Naive B cell (primary cell): ENCODE data around the gene PRKCB. TPM values are rescaled to one million over a fixed set of nuclear protein-coding genes. Genes with fewer than 3 reads are reported as not detected.

Experiments
- ATAC-seq, 2 donors: fragments of 150-1000 bp; cut with Tn5 transposase; 2 replicates each; pipeline ENCODE4 v1.10.0; 2021; ENCODE audit warnings: low read depth in 2 of 2, mild to moderate bottlenecking in 2 of 2, moderate library complexity in 2 of 2
- DNase-seq: peaks from one replicate; pipeline ENCODE4 v3.0.0; 2022
- H3K27ac Mint-ChIP-seq, 6 donors: one replicate each; pipeline ENCODE4 v1.8.0; 2020 to 2022; ENCODE audit warnings: mild to moderate bottlenecking in 6 of 6, mixed read lengths in 6 of 6, moderate library complexity in 5 of 6, inconsistent platforms in 2 of 6
- H3K27me3 Mint-ChIP-seq, 3 donors: one replicate each; pipeline ENCODE4 v1.8.0; 2021 to 2022; ENCODE audit warnings: mixed read lengths in 3 of 3, mild to moderate bottlenecking in 1 of 3
- H3K36me3 Mint-ChIP-seq, 2 donors: one replicate each; pipeline ENCODE4 v1.8.0; 2020 to 2022; ENCODE audit warnings: mixed read lengths in 2 of 2, inconsistent platforms in 1 of 2, mild to moderate bottlenecking in 1 of 2
- H3K4me1 Mint-ChIP-seq, 3 donors: one replicate each; pipeline ENCODE4 v1.8.0; 2020 to 2022; ENCODE audit warnings: mixed read lengths in 3 of 3, inconsistent platforms in 1 of 3, mild to moderate bottlenecking in 1 of 3, moderate library complexity in 1 of 3
- H3K4me3 Mint-ChIP-seq, 8 donors: one replicate each; pipeline ENCODE4 v1.8.0; 2020 to 2022; ENCODE audit warnings: mild to moderate bottlenecking in 8 of 8, mixed read lengths in 8 of 8, moderate library complexity in 8 of 8, inconsistent platforms in 2 of 8
- H3K9me3 Mint-ChIP-seq, 7 donors: one replicate each; pipeline ENCODE4 v1.8.0; 2020 to 2022; ENCODE audit warnings: mixed read lengths in 7 of 7, mild to moderate bottlenecking in 5 of 7, inconsistent platforms in 2 of 7, moderate library complexity in 1 of 7
- polyA plus RNA-seq, 6 donors: library from polyadenylated mRNA; unstranded; fragments of 300-500 nt; fragmentation: Illumina TruSeq; gene quantifications; one replicate each; pipeline ENCODE4 v1.2.3, GENCODE V29; 2021; ENCODE audit warnings: low read depth in 6 of 6

PRKCB gene
- polyA plus RNA-seq, 6 donors from 2014 or later = 213 to 344 (median 285) TPM

DNA sequence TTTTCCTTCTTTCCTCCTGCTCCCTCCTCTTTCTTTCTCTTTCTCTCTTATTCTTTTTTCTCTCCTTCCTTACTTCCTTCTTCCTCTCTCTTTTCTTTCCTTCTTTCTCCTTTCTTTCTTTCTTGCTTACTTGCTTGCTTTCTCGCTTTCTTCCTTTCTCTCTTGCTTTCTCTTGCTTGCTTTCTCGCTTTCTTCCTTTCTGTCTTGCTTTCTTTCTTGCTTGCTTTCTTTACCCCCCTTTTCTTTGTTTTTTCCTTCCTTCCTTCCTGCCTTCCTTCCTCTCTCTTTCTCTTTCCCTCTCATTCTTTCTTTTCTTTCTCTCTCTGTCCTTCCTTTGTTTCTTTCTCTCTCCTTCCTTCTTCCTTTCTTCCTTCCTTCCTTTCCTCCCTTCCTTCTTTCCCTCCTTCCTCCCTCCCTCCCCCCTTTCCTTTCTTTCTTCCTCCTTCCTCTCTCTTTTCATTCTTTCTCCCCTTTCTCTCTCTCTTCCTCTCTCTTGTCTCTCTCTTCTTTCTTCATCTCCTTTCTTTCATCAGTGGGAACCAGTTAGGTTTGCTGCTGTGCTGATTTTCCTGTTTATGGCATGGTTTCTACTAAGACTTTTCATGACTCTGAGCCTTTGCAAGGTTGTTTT lies 277.4 kb downstream of the PRKCB start:
- Mint-ChIP-seq H3K27ac (peak overlapping the region in 4 of 6 donors; percentile 40 to 83 (median 67)), H3K36me3 (peaks cover 24 to 28% of the 10 kb centered on the region in 2 donors), H3K4me1 (peaks cover 7 to 14% (median 10%) of the 10 kb centered on the region in 3 donors), H3K4me3 (peak overlapping the region in 1 of 8 donors; percentile 9), H3K9me3 (peaks cover 0 to 4% (median 0%) of the 10 kb centered on the region in 7 donors), H3K27me3 (no peaks in the 10 kb centered on the region)
- ATAC-seq (no peak), DNase-seq (no peak)

DNA sequence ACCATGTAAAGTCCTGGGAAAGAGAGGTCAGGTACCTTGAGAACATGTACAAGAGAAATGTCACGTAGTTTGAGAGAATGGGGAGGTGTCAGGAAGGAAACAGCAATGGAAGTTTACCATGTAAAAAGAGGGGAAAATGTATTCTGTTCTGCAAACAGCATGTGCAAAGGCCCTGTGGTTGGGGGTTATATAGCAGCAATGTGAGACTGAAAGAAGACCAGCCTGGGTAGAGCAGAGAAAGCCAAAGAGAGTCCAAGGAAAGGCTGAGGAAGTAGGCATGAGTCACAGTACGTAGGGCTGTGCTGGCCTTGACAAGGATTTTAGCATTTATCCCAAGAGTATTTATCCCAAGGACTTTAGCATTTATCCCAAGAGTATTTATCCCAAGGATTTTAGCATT lies 279.1 kb downstream of the PRKCB start:
- Mint-ChIP-seq H3K9me3 (peaks cover 0 to 4% (median 0%) of the 10 kb centered on the region in 7 donors), H3K36me3 (peaks cover 26 to 32% of the 10 kb centered on the region in 2 donors), H3K4me3 (no peak overlapping the region), H3K4me1 (peaks cover 8 to 14% (median 12%) of the 10 kb centered on the region in 3 donors), H3K27ac (peak overlapping the region in 1 of 6 donors; percentile 49), H3K27me3 (no peaks in the 10 kb centered on the region)
- no peak for ATAC-seq
- DNase-seq = no peak

DNA sequence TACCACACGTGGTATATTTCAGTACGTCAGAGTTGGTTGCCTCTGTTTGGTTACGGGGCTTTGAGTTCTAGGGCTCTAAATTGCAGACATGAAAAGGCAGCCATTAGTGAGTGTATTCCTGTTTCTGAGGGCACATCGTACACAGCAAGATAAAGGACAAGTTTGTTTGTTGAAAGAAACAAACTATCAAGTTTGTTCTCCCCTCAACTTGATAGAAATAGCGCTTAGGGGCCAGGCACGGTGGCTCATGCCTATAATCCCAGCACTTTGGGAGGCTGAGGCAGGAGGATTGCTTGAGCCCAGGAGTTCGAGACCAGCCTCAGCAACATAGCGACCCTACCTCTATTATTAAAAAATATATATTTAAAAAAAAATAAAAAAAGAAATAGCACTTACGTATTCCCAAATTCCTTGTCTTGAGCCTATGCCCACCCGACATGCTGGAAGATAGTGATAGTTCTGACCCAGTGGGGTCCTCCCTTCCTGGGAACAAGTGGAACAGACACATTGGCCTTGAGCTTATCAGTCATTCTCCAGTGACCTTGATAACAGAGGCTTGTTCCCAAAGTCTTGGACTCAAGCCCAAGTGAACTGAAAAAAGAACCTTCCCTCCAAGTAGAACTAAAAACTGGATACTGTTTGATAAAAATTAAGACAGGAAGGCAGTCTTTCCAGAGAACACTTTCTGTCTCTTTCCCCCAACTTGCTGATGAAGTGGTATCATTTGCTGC lies 280.4 kb downstream of the PRKCB start:
- Mint-ChIP-seq H3K4me3 (no peak overlapping the region), H3K9me3 (peaks cover 0 to 4% (median 0%) of the 10 kb centered on the region in 7 donors), H3K36me3 (peaks cover 40 to 44% of the 10 kb centered on the region in 2 donors), H3K27ac (peak overlapping the region in 2 of 6 donors; percentile 44 to 81), H3K4me1 (peaks cover 13 to 18% (median 14%) of the 10 kb centered on the region in 3 donors), H3K27me3 (no peaks in the 10 kb centered on the region)
- no peak for ATAC-seq
- no peak for DNase-seq

DNA sequence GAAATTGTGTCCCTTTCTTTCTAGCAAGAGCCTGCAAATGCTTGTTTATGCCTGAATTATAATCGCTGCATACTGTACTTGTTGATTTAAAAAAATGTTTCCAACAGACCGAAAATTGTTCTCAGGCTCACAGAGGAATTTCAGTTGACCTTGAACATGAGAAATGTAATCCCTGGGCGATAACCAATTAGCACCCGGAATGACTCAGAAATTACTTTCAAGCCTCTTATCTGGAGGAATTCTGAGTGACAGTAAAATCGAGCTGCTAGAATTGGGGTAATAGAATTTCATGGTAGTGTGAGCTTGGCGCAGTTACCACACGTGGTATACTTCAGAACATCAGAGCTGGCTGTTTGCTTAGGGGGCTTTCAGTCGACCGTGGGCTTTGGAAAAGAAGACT lies 281.2 kb downstream of the PRKCB start:
- H3K9me3 Mint-ChIP-seq = peaks cover 0 to 5% (median 0%) of the 10 kb centered on the region in 7 donors
- no peak for DNase-seq
- H3K27me3 Mint-ChIP-seq = no peaks in the 10 kb centered on the region
- peaks cover 44 to 50% of the 10 kb centered on the region in 2 donors for H3K36me3 Mint-ChIP-seq
- H3K4me3 Mint-ChIP-seq = no peak overlapping the region
- H3K4me1 Mint-ChIP-seq = peaks cover 13 to 21% (median 18%) of the 10 kb centered on the region in 3 donors
- no peak overlapping the region for H3K27ac Mint-ChIP-seq
- no peak for ATAC-seq

DNA sequence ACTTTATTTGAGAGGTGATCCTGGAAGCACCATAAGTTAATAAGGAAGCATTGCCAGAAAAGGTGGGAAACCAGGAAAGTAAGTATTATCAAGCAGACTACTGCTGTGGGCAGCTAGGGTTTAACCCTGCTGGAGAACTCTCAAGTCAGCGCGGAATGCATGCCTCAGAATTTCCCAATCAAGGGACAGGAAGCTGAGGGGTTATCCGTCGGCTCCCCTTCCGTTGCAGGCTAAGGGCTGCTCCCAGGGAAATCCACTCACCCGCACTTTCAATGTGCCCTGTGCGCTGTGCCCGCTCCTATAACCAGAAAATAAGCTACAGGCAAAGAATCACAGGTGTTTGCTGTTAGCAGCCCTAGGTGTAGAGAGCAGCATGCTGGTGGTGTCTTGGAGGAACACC lies 281.9 kb downstream of the PRKCB start:
- H3K4me3 Mint-ChIP-seq = no peak overlapping the region
- H3K27ac Mint-ChIP-seq = no peak overlapping the region
- peaks cover 0 to 5% (median 0%) of the 10 kb centered on the region in 7 donors for H3K9me3 Mint-ChIP-seq
- H3K4me1 Mint-ChIP-seq = peaks cover 13 to 23% (median 19%) of the 10 kb centered on the region in 3 donors
- H3K27me3 Mint-ChIP-seq = no peaks in the 10 kb centered on the region
- peaks cover 44 to 53% of the 10 kb centered on the region in 2 donors for H3K36me3 Mint-ChIP-seq
- ATAC-seq (no peak), DNase-seq (no peak)

DNA sequence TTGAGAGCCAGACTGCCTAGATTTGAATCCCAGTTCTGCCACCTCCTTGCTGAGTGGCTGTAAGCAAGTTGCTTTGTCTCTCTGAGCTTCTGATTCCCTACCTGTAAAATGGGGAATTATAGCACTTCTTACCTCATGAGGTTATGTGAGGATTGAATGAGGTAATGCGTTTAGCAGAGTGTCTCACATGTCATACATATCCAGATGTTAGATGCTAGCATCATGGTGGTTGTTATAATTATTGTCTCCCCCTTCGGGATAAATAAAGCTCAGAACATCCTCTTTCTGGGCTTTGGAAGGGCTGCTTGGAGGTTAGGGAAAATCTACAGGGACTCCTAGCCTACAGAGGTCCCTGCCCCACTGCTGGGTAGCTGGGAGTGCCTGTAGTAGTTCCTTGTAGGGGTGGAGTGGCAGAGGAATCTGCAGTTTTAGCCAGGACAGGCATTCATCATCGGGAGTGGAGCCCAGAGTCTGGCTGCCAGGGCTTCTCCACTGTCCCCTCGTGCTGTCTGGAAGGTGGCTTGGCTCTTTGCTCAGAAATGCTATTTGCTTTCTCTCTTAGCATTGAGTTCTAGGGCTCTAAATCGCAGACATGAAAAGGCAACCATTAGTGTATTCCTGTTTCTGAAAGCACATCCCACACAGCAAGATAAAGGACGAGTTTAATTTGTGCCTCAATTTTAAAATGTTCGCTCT lies 282.5 kb downstream of the PRKCB start:
- Mint-ChIP-seq H3K4me3 (no peak overlapping the region), H3K4me1 (peaks cover 11 to 19% (median 18%) of the 10 kb centered on the region in 3 donors), H3K27ac (peak overlapping the region in 2 of 6 donors; percentile 66 to 83), H3K36me3 (peaks cover 44 to 53% of the 10 kb centered on the region in 2 donors), H3K27me3 (no peaks in the 10 kb centered on the region), H3K9me3 (peaks cover 0 to 5% (median 0%) of the 10 kb centered on the region in 7 donors)
- ATAC-seq (no peak), DNase-seq (no peak)

DNA sequence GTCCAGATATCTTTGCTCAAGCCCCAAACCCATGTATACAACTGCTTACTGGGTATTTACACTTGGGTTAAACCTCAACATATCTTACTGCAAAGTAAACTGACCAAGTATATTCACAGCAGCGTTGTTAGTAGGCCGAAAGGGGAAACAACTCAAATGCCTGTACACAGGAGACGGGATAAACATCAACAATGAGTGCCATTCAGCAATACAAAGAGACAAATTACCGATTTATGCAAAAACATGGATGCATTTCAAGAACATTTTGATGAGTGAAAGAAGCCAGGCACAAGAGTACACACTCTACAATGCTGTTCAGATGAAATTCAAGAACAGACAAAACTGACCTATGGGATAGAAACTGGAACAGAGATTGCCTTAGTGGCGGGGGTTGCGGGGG lies 284.0 kb downstream of the PRKCB start:
- Mint-ChIP-seq H3K4me3 (no peak overlapping the region), H3K9me3 (peaks cover 0 to 4% (median 0%) of the 10 kb centered on the region in 7 donors), H3K27me3 (no peaks in the 10 kb centered on the region), H3K4me1 (peaks cover 5 to 16% (median 13%) of the 10 kb centered on the region in 3 donors), H3K27ac (peak overlapping the region in 4 of 6 donors; percentile 17 to 76 (median 66)), H3K36me3 (peaks cover 48 to 53% of the 10 kb centered on the region in 2 donors)
- DNase-seq = no peak
- ATAC-seq = no peak

DNA sequence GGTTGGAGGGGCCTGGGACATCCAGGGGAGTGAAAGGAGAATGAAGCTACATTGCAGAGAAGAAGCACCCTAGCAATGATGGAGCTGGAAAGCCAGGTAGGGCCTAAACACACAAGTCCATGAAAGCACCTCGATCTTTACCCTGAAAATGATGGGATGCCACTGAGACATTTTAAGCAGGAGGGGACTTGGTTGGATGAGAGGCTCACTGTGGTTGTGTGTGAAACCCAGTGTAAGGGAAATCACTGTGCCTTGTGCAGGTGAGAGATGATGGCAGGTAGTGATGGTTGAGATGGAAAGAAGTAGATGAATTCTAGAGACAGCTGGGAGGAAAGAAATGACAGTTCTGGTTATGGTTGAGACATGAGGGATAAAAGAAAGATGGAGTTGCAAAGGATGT lies 287.5 kb downstream of the PRKCB start:
- H3K4me3 Mint-ChIP-seq = peak overlapping the region in 1 of 8 donors; percentile 37
- peak overlapping the region in 5 of 6 donors; percentile 15 to 89 (median 74) for H3K27ac Mint-ChIP-seq
- DNase-seq = no peak
- H3K9me3 Mint-ChIP-seq = peaks cover 0 to 1% (median 0%) of the 10 kb centered on the region in 7 donors
- peaks cover 62 to 63% of the 10 kb centered on the region in 2 donors for H3K36me3 Mint-ChIP-seq
- peaks cover 5 to 20% (median 12%) of the 10 kb centered on the region in 3 donors for H3K4me1 Mint-ChIP-seq
- no peak for ATAC-seq
- no peaks in the 10 kb centered on the region for H3K27me3 Mint-ChIP-seq

DNA sequence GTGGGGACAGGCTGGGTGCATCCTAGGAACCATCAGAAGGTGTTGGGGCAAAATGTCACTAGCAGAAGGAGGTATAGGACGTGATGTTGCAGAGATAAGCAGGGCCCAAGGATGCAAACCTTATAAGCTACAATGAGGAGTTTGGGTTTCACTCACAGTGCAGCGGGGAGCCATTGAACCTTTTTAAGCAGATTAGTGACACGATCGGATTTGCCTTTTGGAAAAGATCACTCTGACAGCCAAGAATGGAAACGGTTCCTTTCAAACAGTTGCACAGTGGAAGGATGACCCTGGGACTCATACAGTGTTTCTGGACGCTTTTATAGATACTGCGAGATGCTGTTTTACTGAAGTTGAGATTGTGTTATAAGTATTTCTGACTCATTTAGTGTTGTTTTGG lies 288.5 kb downstream of the PRKCB start:
- H3K4me1 Mint-ChIP-seq = peaks cover 5 to 20% (median 17%) of the 10 kb centered on the region in 3 donors
- H3K27ac Mint-ChIP-seq = peak overlapping the region in 4 of 6 donors; percentile 15 to 89 (median 53)
- no peak for DNase-seq
- peaks cover 0 to 1% (median 0%) of the 10 kb centered on the region in 7 donors for H3K9me3 Mint-ChIP-seq
- peak overlapping the region in 2 of 8 donors; percentile 3 to 19 for H3K4me3 Mint-ChIP-seq
- peaks cover 62 to 66% of the 10 kb centered on the region in 2 donors for H3K36me3 Mint-ChIP-seq
- no peak for ATAC-seq
- H3K27me3 Mint-ChIP-seq = no peaks in the 10 kb centered on the region

DNA sequence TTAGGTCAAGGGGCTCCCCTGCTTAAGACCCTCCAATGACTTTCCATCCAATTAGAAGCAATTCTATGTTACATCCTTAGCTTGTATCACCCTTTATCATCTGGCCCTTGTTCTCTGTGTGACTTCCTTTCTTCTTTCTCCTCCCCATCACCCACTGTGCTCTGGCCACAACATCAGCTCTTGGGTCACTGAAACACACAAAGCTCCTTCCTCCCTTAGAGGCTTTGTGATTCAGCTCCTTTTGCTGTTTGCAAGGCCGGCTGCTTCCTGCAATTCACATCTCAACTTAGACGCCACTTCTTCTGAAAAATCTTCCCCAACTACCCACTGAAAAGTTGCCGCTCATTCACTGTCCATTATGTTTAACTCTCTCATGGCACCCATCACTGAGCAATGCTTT lies 289.4 kb downstream of the PRKCB start:
- H3K4me1 Mint-ChIP-seq = peaks cover 2 to 21% (median 18%) of the 10 kb centered on the region in 3 donors
- peaks cover 0 to 1% (median 0%) of the 10 kb centered on the region in 7 donors for H3K9me3 Mint-ChIP-seq
- H3K27me3 Mint-ChIP-seq = no peaks in the 10 kb centered on the region
- H3K4me3 Mint-ChIP-seq = peak overlapping the region in 1 of 8 donors; percentile 37
- peak overlapping the region in 2 of 6 donors; percentile 2 to 83 for H3K27ac Mint-ChIP-seq
- peaks cover 56 to 63% of the 10 kb centered on the region in 2 donors for H3K36me3 Mint-ChIP-seq
- no peak for ATAC-seq
- DNase-seq = no peak

DNA sequence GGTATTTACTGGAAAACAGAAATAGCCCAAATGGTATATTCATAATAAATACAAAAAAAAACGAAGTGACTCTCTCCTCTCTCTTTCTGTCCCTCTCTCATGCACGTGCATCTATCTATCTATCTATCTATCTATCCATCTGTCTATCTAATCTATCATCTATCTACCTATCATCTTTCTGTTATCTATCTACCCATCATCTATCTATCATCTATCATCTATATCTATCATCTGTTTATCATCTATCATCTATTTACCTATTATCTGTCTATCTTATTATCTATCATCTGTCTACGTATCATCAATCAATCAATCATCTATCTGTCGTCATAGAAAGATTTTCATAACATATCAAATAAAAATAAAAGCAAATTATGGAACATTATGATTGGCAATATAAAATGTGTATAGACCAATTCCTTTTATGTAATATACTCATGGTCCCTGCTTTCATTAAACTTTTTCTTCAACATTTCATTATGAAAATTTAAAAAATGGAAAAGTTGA lies 293.7 kb downstream of the PRKCB start:
- peaks cover 9 to 24% (median 17%) of the 10 kb centered on the region in 3 donors for H3K4me1 Mint-ChIP-seq
- no peak for ATAC-seq
- peaks cover 42 to 43% of the 10 kb centered on the region in 2 donors for H3K36me3 Mint-ChIP-seq
- no peak overlapping the region for H3K4me3 Mint-ChIP-seq
- DNase-seq = no peak
- H3K9me3 Mint-ChIP-seq = no peaks in the 10 kb centered on the region
- H3K27ac Mint-ChIP-seq = peak overlapping the region in 2 of 6 donors; percentile 17 to 68
- H3K27me3 Mint-ChIP-seq = no peaks in the 10 kb centered on the region

DNA sequence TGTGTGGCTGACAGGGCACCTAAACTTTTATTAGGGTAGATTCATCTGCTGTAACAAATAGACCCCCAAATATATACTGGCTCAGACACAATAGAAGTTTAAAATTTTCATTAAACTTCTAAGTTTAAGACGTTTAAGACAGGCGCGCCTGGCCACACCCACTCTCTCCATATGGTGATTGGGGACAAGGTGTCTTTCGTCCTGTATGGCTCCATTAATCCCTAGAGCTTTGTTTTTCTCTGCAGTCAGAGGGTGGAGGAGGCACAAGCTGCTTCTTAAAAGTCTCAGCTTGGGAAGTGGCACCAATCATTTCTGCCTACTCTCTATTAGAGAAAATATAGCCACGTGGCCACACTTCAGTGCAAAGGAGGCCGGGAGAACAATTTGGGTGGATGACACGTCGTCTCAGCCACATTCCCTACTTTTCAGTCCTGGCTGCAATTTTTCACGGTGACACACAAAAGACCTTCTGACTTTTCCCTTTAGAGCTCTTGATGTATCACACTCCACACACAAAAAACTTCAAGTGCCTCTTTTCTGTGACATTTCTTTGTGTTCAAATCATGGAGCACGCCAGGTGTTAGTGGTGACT lies 294.8 kb downstream of the PRKCB start:
- Mint-ChIP-seq H3K4me3 (no peak overlapping the region), H3K36me3 (peaks cover 31% of the 10 kb centered on the region in 2 donors), H3K9me3 (no peaks in the 10 kb centered on the region), H3K27ac (no peak overlapping the region), H3K4me1 (peaks cover 9 to 19% (median 17%) of the 10 kb centered on the region in 3 donors), H3K27me3 (no peaks in the 10 kb centered on the region)
- DNase-seq (no peak), ATAC-seq (no peak)

DNA sequence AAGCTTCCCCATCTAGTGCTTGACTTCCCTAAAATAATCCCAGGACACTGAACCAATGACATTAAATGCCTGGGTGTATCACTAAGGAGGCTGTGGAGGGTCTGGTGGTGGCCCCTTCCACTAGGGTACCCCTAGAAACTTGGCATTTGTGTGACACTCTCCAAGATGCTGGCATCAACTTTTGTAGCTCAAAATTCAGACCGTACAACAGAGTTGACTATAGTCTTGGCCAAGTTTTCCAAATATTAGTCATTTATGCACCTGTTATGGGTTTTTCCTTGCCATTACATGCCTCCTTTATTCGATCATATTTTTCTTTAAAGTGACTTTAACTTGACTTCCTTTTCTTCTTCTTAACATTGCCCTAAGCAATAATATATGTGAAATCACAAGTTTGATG lies 295.5 kb downstream of the PRKCB start:
- H3K4me1 Mint-ChIP-seq = peaks cover 9 to 17% (median 17%) of the 10 kb centered on the region in 3 donors
- no peaks in the 10 kb centered on the region for H3K9me3 Mint-ChIP-seq
- no peak overlapping the region for H3K27ac Mint-ChIP-seq
- no peak overlapping the region for H3K4me3 Mint-ChIP-seq
- H3K27me3 Mint-ChIP-seq = no peaks in the 10 kb centered on the region
- DNase-seq (no peak), ATAC-seq (no peak)
- H3K36me3 Mint-ChIP-seq = peaks cover 24 to 32% of the 10 kb centered on the region in 2 donors
